ENCODE data around the gene VAPB.

Gene VAPB

DNA sequence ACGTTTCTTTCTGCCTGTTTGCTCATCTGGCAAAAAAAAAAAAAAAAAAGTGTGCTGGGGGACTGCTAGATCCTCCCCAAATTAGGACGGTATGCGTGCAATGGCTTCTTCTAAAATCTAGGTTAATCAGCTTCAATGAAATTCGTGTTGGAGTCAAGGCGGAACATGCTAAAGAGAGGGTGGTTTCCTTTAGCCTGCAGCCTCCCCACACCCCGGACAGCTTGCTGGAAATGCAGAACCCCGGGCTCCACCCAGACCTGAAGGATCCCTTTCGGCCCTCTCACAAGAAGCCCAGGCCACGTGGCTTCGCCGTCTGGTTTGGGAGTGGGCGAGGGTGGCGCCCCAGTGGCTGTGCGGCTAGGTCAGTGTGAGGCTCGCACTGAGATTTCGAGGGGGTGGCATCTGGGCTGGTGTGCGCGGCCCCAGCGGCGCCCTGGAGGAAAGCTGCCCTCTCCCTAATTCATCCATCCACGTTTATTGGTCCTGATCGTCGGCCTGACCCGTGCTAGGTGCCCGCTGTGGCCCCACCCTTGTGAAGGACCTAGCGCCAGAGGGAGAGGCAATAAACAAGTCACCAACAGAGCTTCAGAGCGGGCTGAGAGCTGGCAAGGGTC, 77.2 kb downstream of the VAPB start:
- no peak overlapping the region for H3K4me3 ChIP-seq (ENCODE audit: low read length)
- TF ChIP-seq CTCF (IDR thresholded peaks at IDR 0.05; ENCODE audit: insufficient read depth, low read depth, low read length, missing control alignments), result no peak
- DNase-seq (ENCODE audit: low read depth), result no peak

DNA sequence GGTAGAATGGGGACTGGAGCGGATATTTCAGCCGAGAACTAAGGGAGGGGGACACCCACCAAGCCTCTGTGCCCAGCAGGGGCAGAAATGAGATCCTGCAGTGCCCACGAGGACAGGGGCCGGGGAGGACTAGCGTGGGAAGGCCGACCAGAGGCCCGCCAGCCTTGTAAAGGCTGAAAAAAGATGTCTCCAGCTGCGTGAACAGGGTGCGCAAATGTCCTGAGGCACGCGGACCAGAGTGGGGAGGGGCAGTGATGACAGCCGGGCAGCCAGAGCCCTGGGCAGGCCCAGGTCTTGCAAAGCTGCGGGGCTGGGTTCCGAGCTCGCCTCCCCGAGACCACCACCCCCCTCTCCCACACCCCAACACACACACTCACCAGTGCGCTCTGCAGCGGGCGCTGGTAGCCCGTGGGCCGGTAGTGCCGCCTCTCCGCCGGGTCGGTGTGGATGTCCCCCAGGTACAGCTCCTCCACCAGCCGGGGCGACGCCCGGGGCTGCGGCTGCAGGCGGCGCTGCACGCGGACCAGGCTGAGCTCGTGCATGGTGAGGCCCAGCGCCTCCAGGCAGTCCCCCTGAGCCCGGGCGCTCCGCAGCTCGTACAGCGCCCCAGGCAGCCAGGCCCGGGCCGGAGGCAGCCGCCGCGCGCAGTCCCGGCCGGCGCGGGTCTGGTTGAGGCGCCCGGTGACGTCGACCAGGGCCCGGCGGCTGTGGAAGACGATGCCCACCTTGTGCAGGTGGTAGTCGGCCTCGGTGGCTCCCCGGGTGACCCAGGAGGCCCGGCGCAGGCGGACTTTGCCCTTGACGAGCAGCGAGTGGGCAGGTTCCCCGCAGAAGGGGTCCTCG, 77.9 kb downstream of the VAPB start:
- DNase-seq (ENCODE audit: low read depth), result no peak
- H3K4me3 ChIP-seq (ENCODE audit: low read length), result no peak overlapping the region
- TF ChIP-seq CTCF (IDR thresholded peaks at IDR 0.05; ENCODE audit: insufficient read depth, low read depth, low read length, missing control alignments), result no peak

DNA sequence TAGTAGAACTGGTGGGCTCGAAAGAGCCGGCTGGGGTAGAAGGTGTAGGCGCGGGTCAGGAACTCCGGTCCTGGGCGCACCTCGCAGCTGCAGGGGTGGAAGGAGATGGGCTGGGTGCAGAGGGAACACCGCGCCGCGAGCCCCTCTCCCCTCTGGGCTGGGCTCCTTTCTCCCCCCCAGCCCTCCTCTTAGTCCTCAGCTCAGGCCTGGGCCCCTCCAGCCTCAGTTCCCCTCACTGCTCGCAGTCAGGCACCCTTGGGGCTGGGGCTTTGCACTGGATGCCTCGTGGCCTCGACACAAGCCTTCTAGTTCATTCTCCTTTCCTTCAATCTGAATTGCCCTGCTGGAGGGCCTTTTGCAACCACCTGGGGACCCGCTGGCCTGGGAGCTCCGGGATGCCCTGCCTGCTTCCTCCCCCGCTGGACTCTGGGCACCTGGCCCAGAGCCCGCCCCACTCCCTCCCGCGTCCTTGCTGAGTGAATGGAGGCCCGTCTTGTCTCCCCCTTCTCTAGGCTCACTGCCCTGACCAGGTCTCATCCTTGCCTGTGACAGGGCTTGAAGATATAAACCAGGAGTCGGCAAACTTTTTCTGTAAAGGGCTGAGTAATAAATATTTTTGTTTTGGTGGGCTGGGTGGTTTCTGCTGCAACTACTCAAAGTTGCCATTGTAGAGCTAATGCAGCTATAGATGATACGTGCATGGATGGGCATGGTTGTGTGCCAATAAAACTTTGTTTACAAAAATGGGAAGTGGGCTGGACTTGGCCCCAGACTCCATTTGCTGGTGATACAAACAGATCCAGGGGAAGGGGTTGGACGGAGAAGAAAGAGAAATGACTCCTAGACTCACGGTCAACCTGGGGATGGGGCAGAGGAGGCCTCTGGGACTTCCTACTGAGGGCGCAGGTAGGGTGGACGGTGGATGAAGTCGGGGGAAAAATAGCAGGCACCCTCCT, 78.8 kb downstream of the VAPB start:
- no peak for DNase-seq (ENCODE audit: low read depth)
- TF ChIP-seq CTCF (IDR thresholded peaks at IDR 0.05; ENCODE audit: insufficient read depth, low read depth, low read length, missing control alignments), result no peak
- H3K4me3 ChIP-seq (ENCODE audit: low read length), result no peak overlapping the region

DNA sequence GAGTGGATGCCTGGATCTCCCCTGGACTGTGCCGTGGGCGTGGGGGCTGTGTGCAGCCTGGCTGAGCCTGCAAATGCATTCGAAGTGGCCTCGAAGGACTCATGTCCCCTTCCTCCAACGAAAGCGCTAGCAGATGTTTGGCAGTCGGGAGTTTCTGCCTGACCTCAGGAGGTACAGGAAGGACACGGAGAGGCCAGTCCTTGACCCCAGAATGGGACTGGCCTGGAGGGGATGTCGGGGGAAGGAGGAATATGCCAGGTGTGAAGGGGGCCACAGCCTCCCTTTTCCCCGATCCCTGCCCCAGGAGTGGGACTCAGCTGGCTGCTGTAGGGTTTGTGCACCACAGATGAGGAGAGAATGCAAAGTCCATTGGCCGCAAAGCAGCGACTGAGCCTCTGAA, 80.6 kb downstream of the VAPB start:
- no peak for TF ChIP-seq CTCF (IDR thresholded peaks at IDR 0.05; ENCODE audit: insufficient read depth, low read depth, low read length, missing control alignments)
- DNase-seq (ENCODE audit: low read depth), result no peak
- no peak overlapping the region for H3K4me3 ChIP-seq (ENCODE audit: low read length)

- DNase-seq (ENCODE audit: low read depth), result no peak
- TF ChIP-seq CTCF (IDR thresholded peaks at IDR 0.05; ENCODE audit: insufficient read depth, low read depth, low read length, missing control alignments), result no peak
- no peak overlapping the region for H3K4me3 ChIP-seq (ENCODE audit: low read length)
These were observed 81.5 kb downstream of the VAPB start for GRCh38 chr20:58470336-58471192.

Measured in epithelial cell of esophagus (primary cell).